Measurements from ENCODE around the gene TMIGD3. TPM values are rescaled to one million over a fixed set of nuclear protein-coding genes. Genes with fewer than 3 reads are reported as not detected.

The TMIGD3 gene
- total RNA-seq, 2 donors from 2014 or later, result 1.0 TPM; not detected in 1

GRCh38 chr1:111505641-111506119 lies 2.2 kb upstream of the TMIGD3 start:
- no peak overlapping the region for H3K4me3 ChIP-seq
- no peak for TF ChIP-seq CTCF (IDR thresholded peaks at IDR 0.05)
- peak in 1 of 3 donors; percentile 25 for TF ChIP-seq POLR2A (IDR thresholded peaks at IDR 0.05)
- intact Hi-C loops (cut with DNase I), result loop anchor here (10.0 kb wide), 1 partner anchor 269 kb away; no protein-coding TSS in a partner anchor
- H3K9me3 ChIP-seq, result no peaks in the 10 kb centered on the region
- ATAC-seq, result no peak
- peaks cover 22% of the 10 kb centered on the region for H3K4me1 ChIP-seq
- H3K27me3 ChIP-seq, result no peaks in the 10 kb centered on the region
- DNase-seq, result peak in 1 of 4 donors; percentile 62
- no peaks in the 10 kb centered on the region for H3K36me3 ChIP-seq (replicated peaks in 1 of 2; ENCODE audit: insufficient read depth in 1 of 2, low read depth in 2 of 2)
- WGBS, 2 donors, result 69 to 83% methylated on average over 6 of the region's 6 CpGs
- peak overlapping the region in 1 of 4 donors; percentile 68 for H3K27ac ChIP-seq

GRCh38 chr1:111504097-111504496 lies 664 bp upstream of the TMIGD3 start:
- H3K4me3 ChIP-seq, result no peak overlapping the region
- 46 to 54% methylated on average over 6 of the region's 6 CpGs for whole genome bisulfite sequencing, 2 donors
- no peak for TF ChIP-seq POLR2A (IDR thresholded peaks at IDR 0.05)
- no peak for TF ChIP-seq CTCF (IDR thresholded peaks at IDR 0.05)
- ATAC-seq, result no peak
- intact Hi-C loops (cut with DNase I), result loop anchor here (10.0 kb wide), 1 partner anchor 271 kb away; no protein-coding TSS in a partner anchor
- peaks cover 19% of the 10 kb centered on the region for H3K4me1 ChIP-seq
- DNase-seq, result no peak
- H3K27me3 ChIP-seq, result no peaks in the 10 kb centered on the region
- no peaks in the 10 kb centered on the region for H3K9me3 ChIP-seq
- H3K27ac ChIP-seq, result peak overlapping the region in 1 of 4 donors; percentile 40
- no peaks in the 10 kb centered on the region for H3K36me3 ChIP-seq (replicated peaks in 1 of 2; ENCODE audit: insufficient read depth in 1 of 2, low read depth in 2 of 2)

GRCh38 chr1:111501645-111502044 lies 1.8 kb downstream of the TMIGD3 start:
- WGBS, 2 donors, result 56 to 62% methylated on average over 7 of the region's 7 CpGs
- peak in 1 of 3 donors; percentile 29 for TF ChIP-seq POLR2A (IDR thresholded peaks at IDR 0.05)
- no peak for TF ChIP-seq CTCF (IDR thresholded peaks at IDR 0.05)
- Histone ChIP-seq H3K9me3 (no peaks in the 10 kb centered on the region), H3K36me3 (replicated peaks in 1 of 2; ENCODE audit: insufficient read depth in 1 of 2, low read depth in 2 of 2) (no peaks in the 10 kb centered on the region), H3K27me3 (no peaks in the 10 kb centered on the region), H3K4me3 (no peak overlapping the region), H3K27ac (no peak overlapping the region), H3K4me1 (no peaks in the 10 kb centered on the region)
- DNase-seq (no peak), ATAC-seq (no peak)
- intact Hi-C loops (cut with DNase I), result loop anchor here (10.0 kb wide), 1 partner anchor 273 kb away; no protein-coding TSS in a partner anchor

GRCh38 chr1:111499026-111499785 lies 4.2 kb downstream of the TMIGD3 start:
- intact Hi-C loops (cut with DNase I), result no loop called here
- no peak for TF ChIP-seq POLR2A (IDR thresholded peaks at IDR 0.05)
- TF ChIP-seq CTCF (IDR thresholded peaks at IDR 0.05), result no peak
- DNase-seq (no peak), ATAC-seq (no peak)
- no peak overlapping the region for H3K27ac ChIP-seq
- no peaks in the 10 kb centered on the region for H3K36me3 ChIP-seq (replicated peaks in 1 of 2; ENCODE audit: insufficient read depth in 1 of 2, low read depth in 2 of 2)
- no peak overlapping the region for H3K4me3 ChIP-seq
- no peaks in the 10 kb centered on the region for H3K27me3 ChIP-seq
- no peaks in the 10 kb centered on the region for H3K9me3 ChIP-seq
- 87 to 89% methylated on average over 5 of the region's 5 CpGs for WGBS, 2 donors
- no peaks in the 10 kb centered on the region for H3K4me1 ChIP-seq
